CD4-positive, alpha-beta T cell treated with Interleukin-15 for 1 hour (primary cell): ENCODE results near the gene SLC39A12.

Experiments used
- DNase-seq: peaks from one replicate; pipeline ENCODE4 v3.0.0-alpha.2; 2020

SLC39A12 gene

GRCh38 chr10:17965649-17966235 is 14.0 kb downstream of the SLC39A12 start:
- no peak for DNase-seq

DNA sequence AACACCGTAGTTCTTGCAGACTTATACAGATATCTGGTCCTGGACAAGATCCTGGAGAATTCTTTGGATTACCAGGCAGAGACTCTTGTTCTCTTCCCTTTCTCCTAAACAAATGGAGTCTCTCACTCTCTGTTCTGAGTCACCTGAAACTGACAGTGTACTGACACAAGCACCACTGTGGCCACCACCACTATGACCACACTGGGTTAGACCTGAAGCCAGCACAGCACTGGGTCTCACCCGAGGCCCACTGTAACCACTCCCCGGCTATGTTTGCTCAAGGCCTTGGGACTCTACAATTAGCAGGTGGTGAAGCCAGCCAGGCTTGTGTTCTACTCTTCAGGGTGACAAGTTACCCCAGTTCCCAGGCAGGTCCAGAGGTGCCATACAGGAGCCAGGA is 22.8 kb downstream of the SLC39A12 start:
- DNase-seq: no peak

DNA sequence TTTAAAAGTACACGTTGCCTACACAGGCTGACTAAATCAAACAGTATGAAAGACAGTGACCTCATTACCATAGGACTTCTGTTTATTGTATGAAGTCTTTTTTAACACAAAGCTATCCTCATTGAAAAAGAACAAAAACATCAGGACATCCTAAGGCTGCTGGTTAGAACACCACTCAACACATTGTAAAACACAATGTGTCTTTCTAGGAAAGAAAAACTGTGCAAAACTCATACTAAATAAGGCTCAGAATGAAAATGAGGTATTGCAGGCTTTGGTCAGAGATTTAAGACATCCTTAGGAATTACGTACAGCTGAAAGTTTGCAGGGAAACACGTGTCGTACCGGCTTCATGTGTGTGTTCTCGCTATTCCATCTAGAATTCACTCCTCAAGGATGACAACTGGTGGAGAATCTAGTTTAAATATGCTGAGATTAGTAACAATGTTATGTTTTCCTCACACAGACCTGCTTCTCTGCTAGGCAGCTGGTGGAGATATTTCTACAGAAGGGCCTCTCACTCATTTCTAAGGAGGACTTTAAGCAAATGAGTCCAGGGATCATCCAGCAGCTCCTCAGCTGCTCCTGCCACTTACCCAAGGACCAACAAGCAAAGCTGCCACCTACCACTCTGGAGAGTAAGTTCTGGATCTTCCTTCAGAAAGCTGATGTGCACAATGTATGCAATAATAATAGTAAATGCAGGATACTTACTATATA is 29.3 kb downstream of the SLC39A12 start:
- no peak for DNase-seq

- no peak for DNase-seq
These were observed 30.2 kb downstream of the SLC39A12 start for GRCh38 chr10:17981766-17982380.

DNA sequence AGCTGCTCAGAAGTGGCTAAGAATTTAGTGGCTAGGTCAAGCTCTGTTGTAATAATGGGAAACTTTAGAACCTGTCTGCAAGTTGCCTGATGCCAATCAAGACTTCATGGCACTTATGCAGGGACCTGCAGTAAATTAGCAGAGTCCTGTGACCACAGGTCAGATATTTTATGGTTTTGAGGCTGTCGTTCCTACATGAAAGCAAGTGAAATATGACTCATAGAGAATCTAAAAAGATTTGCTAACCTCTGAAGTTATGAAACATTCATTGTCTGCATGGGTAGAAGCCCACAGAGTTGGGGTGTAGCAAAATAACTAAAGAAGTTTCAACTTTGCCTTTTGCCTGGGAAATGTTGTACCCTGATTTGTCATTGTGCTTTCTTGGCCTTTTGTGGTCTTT is 32.3 kb downstream of the SLC39A12 start:
- DNase-seq: no peak

DNA sequence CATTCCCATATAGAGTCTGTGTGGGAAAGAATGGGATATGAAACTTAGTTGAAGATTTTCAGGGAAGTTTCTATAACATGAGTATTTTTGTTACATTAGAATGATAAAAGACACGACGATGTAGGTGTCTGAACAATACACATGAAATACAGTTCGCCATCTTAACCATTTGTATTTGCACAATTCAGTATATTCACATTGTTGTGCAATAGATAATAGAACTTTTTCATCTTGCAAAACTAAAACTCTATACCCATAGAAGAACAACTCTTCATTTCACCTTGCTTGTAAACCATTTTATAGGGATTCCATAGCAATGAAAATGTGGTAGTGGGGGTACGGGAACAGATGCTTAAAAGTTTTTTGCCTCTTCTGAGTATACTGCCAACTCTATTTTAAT is 32.8 kb downstream of the SLC39A12 start:
- no peak for DNase-seq

DNA sequence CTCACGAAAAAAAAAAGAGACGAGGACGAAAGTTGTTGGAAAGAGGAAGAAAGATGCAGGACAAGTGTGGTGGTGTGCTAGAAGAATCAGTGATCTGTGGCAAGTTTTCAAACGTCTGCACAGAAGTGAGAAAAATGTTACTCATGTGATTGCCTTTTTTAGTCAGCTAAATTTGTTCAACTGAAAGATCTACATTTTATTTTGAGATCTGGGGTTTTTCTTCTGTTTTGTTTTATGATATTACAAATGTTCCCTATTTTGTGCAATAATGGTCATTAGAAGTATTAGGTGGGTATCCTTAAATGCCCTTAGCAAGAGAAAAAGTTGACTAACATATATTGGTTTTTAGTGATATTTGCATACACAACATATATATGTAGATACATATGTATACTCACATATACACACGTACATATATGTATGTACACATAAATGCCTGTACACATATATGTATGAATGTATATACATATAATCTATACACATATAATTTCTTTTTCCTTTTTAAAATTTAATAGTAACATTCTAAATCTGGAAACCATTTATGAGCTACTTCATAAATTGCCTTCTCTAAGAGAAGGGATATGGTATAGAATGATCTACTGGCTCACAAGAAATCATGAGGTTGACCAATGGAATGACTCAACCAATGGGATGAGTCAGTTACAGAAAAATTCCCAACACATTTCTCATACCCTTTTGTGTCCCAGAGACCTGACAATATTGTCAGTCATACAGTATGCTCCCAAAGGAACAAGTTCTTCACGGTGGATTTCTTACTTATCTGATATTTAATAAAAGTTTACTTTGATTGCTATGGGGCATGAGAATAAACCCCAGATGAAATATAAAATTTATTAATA is 38.4 kb downstream of the SLC39A12 start:
- no peak for DNase-seq

DNA sequence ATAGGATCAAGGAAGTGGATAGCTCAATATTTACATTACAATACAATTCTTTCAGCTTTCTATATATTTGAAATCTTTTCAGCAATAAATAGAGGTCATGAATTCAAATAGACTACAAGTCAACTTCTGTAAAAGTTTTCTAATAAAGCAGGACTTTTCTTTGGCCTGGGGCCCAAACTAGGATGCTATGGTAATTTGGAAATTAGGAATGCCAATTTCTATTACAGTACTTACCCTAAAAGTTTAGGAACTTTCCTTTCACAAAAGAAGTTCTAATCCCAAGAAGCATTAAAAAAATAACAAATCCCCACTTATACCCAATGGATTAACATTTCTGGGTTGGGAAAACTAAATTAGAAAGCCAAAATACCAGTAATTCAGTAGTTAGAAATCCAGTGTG is 40.5 kb downstream of the SLC39A12 start:
- DNase-seq: no peak

DNA sequence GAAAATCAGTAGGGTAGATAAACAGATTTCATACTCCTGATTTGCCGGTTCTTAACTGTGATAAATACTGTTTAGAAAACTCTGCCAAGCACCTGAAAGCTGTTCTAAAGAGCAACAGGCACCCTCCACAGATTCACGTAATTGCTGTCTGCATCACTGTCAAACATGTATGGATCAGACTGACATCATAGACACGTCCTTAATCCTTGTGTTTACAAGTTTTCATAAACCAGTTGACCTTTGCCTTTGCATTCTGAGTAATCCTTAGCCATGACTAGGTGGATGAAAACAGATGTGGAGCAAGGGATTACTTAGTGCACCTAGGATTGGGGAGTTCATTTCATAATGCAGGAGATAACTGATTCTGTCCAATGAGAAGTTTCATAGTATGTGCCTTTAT is 41.6 kb downstream of the SLC39A12 start:
- DNase-seq: no peak

- no peak for DNase-seq
These were observed 48.9 kb downstream of the SLC39A12 start for GRCh38 chr10:18000601-18001000.

GRCh38 chr10:18005445-18005780 is 53.7 kb downstream of the SLC39A12 start:
- DNase-seq: no peak

DNA sequence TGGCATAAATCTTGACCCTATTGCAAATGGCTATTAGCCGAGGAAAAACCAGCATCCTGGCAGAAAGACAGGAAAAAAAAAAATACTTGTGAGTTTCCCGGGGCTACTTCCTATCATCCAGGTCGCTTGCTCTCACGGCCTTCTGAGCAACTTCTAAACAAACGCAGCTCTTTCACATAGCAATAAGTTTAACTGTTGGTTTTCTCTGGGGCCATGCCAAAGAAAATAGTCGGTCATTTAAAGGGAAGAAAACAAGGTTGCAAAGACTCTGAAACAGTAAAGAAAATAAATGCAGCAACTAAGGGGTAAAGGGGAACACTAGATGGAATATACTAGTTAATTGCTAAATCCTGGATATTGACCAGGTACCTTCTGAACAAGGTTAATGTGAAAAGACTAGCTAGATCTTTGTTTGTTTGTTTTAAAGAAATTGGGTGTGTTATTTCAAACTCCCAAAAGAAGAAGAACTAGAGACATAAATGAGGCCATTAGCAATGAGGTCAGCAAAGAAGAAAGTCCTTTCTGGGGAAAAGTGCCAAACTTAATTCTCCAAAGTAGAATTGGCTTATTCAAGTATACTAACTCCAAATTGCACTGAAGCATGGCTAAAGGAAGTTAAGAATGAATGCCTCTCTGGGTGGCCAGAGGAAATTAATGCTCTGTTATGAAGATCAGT is 54.2 kb downstream of the SLC39A12 start:
- no peak for DNase-seq

GRCh38 chr10:18008986-18009385 is 57.3 kb downstream of the SLC39A12 start:
- DNase-seq: no peak

- no peak for DNase-seq
These were observed 58.3 kb downstream of the SLC39A12 start for GRCh38 chr10:18010050-18010449.

DNA sequence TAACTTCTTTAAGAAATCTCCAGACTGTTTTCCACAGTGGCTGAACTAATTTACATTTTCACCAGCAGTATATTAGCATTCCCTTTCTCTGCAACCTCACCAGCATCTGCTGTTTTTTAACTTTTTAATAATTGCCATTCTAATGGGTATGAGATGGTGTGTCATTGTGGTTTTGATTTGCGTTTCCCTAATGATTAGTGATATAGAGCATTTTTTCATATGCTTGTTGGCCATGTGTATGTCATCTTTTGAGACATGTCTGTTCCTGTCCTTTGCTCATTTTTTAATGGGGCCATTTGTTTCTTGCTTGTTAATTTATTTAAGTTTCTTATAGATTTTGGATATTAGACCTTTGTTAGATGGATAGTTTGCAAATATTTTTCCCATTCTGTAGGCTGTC is 68.8 kb downstream of the SLC39A12 start:
- DNase-seq: no peak

GRCh38 chr10:18021725-18022480 is 70.2 kb downstream of the SLC39A12 start:
- DNase-seq: no peak

DNA sequence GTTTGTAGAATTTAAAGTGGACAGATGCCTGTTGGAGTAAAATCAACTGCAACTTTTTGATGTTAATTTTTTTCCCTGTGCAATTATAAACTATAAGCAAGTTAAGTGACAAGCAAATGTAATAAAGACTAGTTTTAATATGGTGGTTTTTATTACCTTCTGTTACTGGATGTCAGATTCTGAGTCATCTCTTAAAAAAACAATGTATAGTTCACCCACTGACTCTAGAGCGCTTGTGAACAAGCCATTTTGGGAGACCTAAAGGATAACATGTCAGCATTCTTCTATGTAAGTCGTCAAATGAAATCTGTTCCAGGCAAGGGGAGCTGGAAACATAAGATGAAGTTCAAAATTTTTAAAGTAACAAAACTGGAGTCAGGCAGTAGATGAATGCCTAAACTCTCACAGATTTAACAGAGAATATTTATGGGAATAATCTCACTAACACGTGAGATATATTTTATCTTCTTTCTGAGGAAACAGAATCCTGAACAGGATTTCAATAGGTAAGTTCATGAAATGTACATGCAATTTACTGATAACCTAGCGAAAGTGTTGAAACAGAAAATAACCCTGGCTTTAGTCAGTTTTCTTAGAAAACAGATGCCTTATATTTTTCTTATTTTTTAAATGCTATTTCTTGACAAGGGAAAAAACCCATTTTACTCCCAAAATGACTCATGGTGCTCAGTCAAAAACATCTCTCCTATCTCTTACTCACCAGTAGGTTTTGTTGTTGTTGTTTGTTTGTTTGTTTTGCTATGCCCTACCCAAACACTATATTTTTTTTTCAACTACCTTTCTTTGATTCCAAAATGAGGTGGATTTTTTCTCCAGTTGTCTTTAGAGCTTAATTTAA is 91.7 kb downstream of the SLC39A12 start:
- no peak for DNase-seq

DNA sequence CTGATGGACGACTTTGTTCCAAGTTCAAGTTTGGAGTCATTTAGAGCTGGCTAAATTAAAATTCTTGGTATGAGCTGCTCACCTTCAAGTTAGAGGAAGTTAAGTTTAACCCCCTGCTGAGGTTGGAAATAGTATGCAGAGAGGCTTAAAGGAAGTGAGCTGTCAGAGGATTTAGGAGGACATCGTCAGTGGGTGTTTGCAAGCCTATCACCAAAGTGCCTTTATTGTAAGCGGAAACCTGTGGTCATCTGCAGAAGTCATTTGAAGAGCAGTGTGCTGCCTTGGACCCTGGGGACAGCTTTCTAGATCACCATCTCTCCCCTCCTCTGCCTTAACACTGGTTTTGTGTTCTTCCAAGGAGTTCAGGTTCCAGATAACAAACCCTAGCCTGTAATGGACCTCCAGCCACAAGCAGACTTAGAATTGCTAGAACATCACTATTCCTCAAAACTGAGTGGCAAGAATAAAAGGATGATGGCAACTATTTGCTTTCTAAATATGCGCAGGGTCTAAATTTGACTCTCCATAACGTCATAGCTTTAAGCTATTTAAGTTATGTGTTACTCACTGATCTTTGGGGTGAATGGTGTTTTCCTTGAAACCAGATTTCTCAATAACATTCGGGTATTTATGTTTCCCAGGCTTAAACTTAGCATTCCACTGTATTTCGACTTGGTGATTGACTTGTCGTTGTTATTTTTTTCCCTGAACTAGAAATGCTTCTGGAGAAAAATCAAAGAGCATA is 93.4 kb downstream of the SLC39A12 start:
- DNase-seq: no peak

- no peak for DNase-seq
These were observed 104.9 kb downstream of the SLC39A12 start for GRCh38 chr10:18056583-18056982.

- DNase-seq: no peak
These were observed 108.3 kb downstream of the SLC39A12 start for GRCh38 chr10:18059826-18060559.
